Ovary (tissue), 9 donors: ENCODE measurements around the gene ZFPM1. TPM values are rescaled to one million over a fixed set of nuclear protein-coding genes. Genes with fewer than 3 reads are reported as not detected.

ENCODE experiments used
- DNase-seq, 5 donors: peaks; one replicate each; pipeline ENCODE4 v3.0.0-alpha.2; 2019 to 2020
- H3K27ac ChIP-seq, 2 donors: fragments of 200-600 bp; one replicate each; pipeline versions ENCODE4 v1.5.1 to v1.8.0; 2019 to 2022
- H3K27me3 ChIP-seq: fragments of 200-600 bp; one replicate; pipeline ENCODE4 v1.8.0; 2022
- H3K36me3 ChIP-seq: fragments of 200-600 bp; sonication (generic); one replicate; pipeline ENCODE4 v1.5.1; 2019
- H3K4me1 ChIP-seq: one replicate; pipeline ENCODE4 v1.8.1; 2013; ENCODE audit warnings: mild to moderate bottlenecking, moderate library complexity; ENCODE audit not compliant: insufficient read depth
- H3K4me3 ChIP-seq: fragments of 200-600 bp; sonication (generic); one replicate; pipeline ENCODE4 v1.5.1; 2017
- H3K9me3 ChIP-seq, 2 donors: fragments of 200-600 bp in 1 of 2; sonication (generic) in 1 of 2; one replicate each; pipeline versions ENCODE4 v1.5.1 to v1.8.1; 2013 to 2019; ENCODE audit warnings: mild to moderate bottlenecking in 1 of 2, moderate library complexity in 1 of 2
- EP300 ChIP-seq: sonication (generic); formaldehyde crosslinking; IDR thresholded peaks from one replicate; pipeline ENCODE4 v1.6.1; 2017; ENCODE audit warnings: antibody characterized with exemption
- POLR2A ChIP-seq: fragments of 450-650 bp; IDR thresholded peaks from one replicate; pipeline ENCODE4 v1.6.1; 2017; ENCODE audit warnings: antibody characterized with exemption, mild to moderate bottlenecking, moderate library complexity
- WGBS, 3 donors: extraction: QIAGEN DNeasy Blood & Tissue Kit in 1 of 3; methylation state at CpG; one replicate each; pipeline versions ENCODE4 v1.1.5 to v1.1.7; 2013 to 2017; 5-methylcytosine and 5-hydroxymethylcytosine counted together
- intact Hi-C, 4 donors: fragments of 100-400 bp; cut with DNase I; formaldehyde crosslinking; loops; one replicate each; pipeline versions ENCODE4 v1.11.0 to v1.15.1; 2022 to 2023
- polyA plus RNA-seq, 2 donors: library from polyadenylated mRNA; stranded (reverse); fragments of 200-250 nt in 1 of 2; fragments of 350-450 nt in 1 of 2; fragmentation: Illumina TruSeq in 1 of 2; extraction: RNeasy Lipid Tissue Mini Kit (QIAGEN cat#74804) in 1 of 2; gene quantifications; one replicate each; pipeline ENCODE4 v1.2.3, GENCODE V29; 2013 to 2014
- total RNA-seq, 7 donors: library from RNA; depleted of rRNA in 2 of 7; stranded (reverse); fragments of >200 nt in 2 of 7; fragmentation: NEBNext Ultra II Directional in 3 of 7; extraction: Animal tissue kit (Norgen Biotek cat#: 25700) in 3 of 7; gene quantifications; one replicate each; pipeline versions ENCODE4 v1.1.0 to v1.2.4, GENCODE V29; 2016 to 2023
- TF ChIP-seq, protein P1 (sequence below), 3 donors: fragments of 450-650 bp in 2 of 3; fragments of 200-600 bp in 1 of 3; IDR thresholded peaks; one replicate each; pipeline versions ENCODE4 v1.5.1 to v1.8.0; 2016 to 2022; ENCODE audit warnings: antibody characterized with exemption in 3 of 3, mild to moderate bottlenecking in 1 of 3
- donor health status: DM: no; HTN: no; CAD: no; lungs with moderate emphysema.
- donor health status: DM: no; HTN: no; CAD: no.
- donor health status: Bipolar disorder and iron deficiency.
- donor health status: DM: yes; HTN: yes; CAD: no.
- donor health status: DM: no; HTN: no; CAD: no.
- donor health status: DM: yes; HTN: yes; CAD: no.

ZFPM1 gene
- total and polyA plus RNA-seq, 9 donors = 0.10 to 11.4 (median 3.5) TPM

DNA sequence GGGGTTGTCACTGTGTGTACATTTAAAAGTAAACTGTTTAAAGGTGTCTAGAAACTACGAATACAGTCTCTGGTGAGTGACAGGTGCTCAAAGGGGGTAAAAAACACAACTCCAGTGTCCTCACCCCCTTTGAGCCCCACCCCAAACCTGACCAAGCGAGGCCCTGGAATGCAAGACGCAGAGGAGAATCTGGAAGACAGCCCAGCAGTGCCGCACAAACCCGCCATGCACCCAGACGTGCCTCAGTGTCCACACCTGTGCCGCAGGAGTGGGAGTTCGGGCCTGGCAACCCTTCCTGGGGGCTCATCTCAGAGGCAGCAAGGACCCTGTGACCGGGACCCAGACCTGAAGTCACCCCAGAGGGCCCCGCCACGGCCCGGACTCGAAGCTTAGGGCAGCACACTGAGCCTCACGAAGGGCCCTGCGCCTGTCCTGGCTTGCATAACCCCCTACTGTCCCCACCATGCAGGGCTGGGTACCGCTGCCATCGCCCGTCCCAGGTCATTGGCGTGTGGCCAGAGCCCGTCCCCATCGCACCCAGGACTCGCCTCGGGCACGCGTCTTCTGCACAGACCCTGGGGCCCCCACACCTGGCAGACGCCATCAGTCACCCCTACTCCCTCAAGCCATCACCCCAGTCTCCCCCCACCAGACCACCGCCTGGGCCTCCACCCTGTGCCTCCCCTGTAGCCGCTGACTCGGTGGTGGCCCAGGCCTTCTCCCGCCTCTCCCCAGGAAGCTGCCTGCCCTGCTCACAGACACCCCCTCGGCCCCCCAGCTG is 84.1 kb downstream of the ZFPM1 start:
- no peaks in the 10 kb centered on the region for H3K9me3 ChIP-seq
- H3K27ac ChIP-seq = no peak overlapping the region
- peaks cover 10% of the 10 kb centered on the region for H3K4me1 ChIP-seq
- peak in 2 of 5 donors; percentile 44 to 52 for DNase-seq
- intact Hi-C loops = no loop called here
- H3K27me3 ChIP-seq = no peaks in the 10 kb centered on the region
- H3K36me3 ChIP-seq = no peaks in the 10 kb centered on the region
- TF ChIP-seq EP300 (no peak), POLR2A (no peak)
- TF ChIP-seq, protein P1, sequence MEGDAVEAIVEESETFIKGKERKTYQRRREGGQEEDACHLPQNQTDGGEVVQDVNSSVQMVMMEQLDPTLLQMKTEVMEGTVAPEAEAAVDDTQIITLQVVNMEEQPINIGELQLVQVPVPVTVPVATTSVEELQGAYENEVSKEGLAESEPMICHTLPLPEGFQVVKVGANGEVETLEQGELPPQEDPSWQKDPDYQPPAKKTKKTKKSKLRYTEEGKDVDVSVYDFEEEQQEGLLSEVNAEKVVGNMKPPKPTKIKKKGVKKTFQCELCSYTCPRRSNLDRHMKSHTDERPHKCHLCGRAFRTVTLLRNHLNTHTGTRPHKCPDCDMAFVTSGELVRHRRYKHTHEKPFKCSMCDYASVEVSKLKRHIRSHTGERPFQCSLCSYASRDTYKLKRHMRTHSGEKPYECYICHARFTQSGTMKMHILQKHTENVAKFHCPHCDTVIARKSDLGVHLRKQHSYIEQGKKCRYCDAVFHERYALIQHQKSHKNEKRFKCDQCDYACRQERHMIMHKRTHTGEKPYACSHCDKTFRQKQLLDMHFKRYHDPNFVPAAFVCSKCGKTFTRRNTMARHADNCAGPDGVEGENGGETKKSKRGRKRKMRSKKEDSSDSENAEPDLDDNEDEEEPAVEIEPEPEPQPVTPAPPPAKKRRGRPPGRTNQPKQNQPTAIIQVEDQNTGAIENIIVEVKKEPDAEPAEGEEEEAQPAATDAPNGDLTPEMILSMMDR (IDR thresholded peaks at IDR 0.05) = no peak
- H3K4me3 ChIP-seq = no peak overlapping the region
- 63 to 76% (median 69%) methylated on average over 31 of the region's 31 CpGs for WGBS, 3 donors

DNA sequence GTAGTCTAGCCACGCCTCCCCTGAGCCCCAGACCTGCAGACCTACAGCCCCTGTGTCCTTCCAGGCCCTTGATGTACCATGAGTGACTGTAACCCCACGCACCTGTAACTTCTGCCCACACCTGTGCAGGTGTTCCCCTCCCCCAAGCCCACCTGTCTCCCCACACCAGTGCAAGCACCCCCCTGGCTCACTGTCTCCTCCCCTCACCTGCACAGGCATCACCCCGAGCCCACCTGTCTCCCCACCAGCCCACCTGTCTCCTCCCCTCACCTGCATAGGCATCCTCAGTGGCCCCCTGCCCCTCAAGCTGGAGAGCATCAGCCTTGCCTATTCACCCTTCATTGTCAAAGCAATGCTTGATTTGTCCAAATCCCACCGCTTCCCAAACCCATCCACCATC is 84.8 kb downstream of the ZFPM1 start:
- Histone ChIP-seq H3K27ac (no peak overlapping the region), H3K4me1 (peaks cover 5% of the 10 kb centered on the region), H3K4me3 (no peak overlapping the region), H3K36me3 (no peaks in the 10 kb centered on the region), H3K27me3 (no peaks in the 10 kb centered on the region), H3K9me3 (no peaks in the 10 kb centered on the region)
- intact Hi-C loops = no loop called here
- 70 to 75% (median 73%) methylated on average over 4 of the region's 4 CpGs for WGBS, 3 donors
- DNase-seq = no peak
- TF ChIP-seq, protein P1 (IDR thresholded peaks at IDR 0.05) = no peak
- TF ChIP-seq POLR2A (no peak), EP300 (no peak)

DNA sequence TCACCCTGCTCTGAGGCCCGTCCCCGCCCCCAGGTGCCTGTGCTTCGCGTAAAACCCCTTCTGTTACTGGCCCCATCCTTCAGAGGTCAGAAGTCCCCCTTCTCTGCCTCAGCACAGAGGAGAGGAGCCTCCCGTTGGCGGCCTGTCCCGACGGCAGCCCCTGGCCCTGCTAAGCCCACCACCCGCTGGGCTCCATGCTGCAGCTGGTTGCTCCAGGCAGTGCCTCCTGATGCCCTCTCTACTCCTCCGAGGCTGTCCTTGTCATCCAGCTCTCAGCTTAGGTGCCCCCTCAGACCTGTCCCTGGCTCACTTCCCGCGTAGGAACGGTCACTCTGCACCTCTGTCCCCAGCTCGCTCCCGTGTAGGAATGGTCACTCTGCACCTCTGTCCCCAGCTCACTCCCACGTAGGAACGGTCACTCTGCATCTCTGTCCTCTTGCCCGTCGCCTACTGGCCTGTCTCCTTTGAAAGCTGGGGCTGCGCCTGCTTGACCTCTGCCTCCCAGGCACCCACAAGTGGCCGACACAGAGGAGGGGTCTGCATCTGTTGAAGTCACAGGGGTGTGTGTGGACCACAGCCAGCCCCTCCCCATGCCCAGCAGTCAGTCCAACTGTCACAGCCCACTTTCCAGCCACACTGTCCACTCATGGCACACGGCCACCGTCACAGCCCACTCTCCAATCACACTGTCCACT is 85.4 kb downstream of the ZFPM1 start:
- no peak for DNase-seq
- no peak overlapping the region for H3K4me3 ChIP-seq
- peaks cover 3% of the 10 kb centered on the region for H3K4me1 ChIP-seq
- no peaks in the 10 kb centered on the region for H3K27me3 ChIP-seq
- TF ChIP-seq EP300 (no peak), POLR2A (no peak)
- TF ChIP-seq, protein P1 (IDR thresholded peaks at IDR 0.05) = no peak
- intact Hi-C loops = no loop called here
- no peaks in the 10 kb centered on the region for H3K9me3 ChIP-seq
- H3K36me3 ChIP-seq = no peaks in the 10 kb centered on the region
- H3K27ac ChIP-seq = no peak overlapping the region
- whole genome bisulfite sequencing, 3 donors = 42 to 51% (median 43%) methylated on average over 23 of the region's 23 CpGs

DNA sequence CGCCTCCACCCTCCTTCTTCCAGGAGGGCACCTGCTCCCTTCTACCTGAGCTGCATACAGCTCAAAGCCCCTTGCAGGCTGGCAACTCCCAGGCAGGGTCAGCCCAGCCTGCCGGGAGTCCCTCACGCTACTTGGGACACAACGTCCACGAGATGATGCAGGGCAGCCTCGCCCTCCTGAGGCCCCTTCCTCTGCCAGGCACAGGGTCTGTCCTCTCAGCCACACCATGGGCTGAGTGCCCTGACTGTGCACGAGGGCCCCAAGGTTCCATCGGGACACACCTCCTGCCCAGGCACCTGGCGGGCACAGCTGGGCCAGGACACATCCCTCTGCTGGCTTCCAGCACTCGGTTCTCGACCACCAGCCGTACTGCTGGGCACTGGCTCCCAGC is 86.2 kb downstream of the ZFPM1 start:
- Histone ChIP-seq H3K4me1 (peaks cover 3% of the 10 kb centered on the region), H3K9me3 (no peaks in the 10 kb centered on the region), H3K36me3 (no peaks in the 10 kb centered on the region), H3K4me3 (no peak overlapping the region), H3K27me3 (no peaks in the 10 kb centered on the region), H3K27ac (no peak overlapping the region)
- 47 to 61% (median 53%) methylated on average over 6 to 12 of the region's 12 CpGs for WGBS, 3 donors
- intact Hi-C loops = no loop called here
- TF ChIP-seq POLR2A (no peak), EP300 (no peak)
- TF ChIP-seq, protein P1 (IDR thresholded peaks at IDR 0.05) = no peak
- DNase-seq = no peak
